Natural killer cell treated with Interleukin-12 subunit alpha and Interleukin-12 subunit beta and Interleukin-15 and Interleukin-18, amount 100 ng/mL, for 72 hours (primary cell): Measurements from ENCODE around the gene TPO. TPM values are rescaled to one million over a fixed set of nuclear protein-coding genes. Genes with fewer than 3 reads are reported as not detected.

ENCODE experiments used
- ATAC-seq, 2 donors: fragments of 150-1000 bp; cut with Tn5 transposase in 1 of 2; sonication (Bioruptor Pico), chemical (Tn5 transposase) in 1 of 2; 2 replicates each; pipeline ENCODE4 v1.10.0; 2021
- DNase-seq: peaks from one replicate; pipeline ENCODE4 v3.0.0; 2022; ENCODE audit warnings: low spot score
- H3K27ac Mint-ChIP-seq, 2 donors: 1 replicate in 1 of 2; 2 replicates in 1 of 2; pipeline ENCODE4 v1.8.0; 2022; ENCODE audit warnings: mixed read lengths in 2 of 2, mild to moderate bottlenecking in 1 of 2, moderate library complexity in 1 of 2
- H3K27me3 Mint-ChIP-seq, 2 donors: 1 replicate in 1 of 2; 2 replicates in 1 of 2; pipeline ENCODE4 v1.8.0; 2022; ENCODE audit warnings: mixed read lengths in 2 of 2
- H3K36me3 Mint-ChIP-seq: one replicate; pipeline ENCODE4 v1.8.0; 2022; ENCODE audit warnings: mixed read lengths
- H3K4me1 Mint-ChIP-seq, 2 donors: 1 replicate in 1 of 2; 2 replicates in 1 of 2; pipeline ENCODE4 v1.8.0; 2022; ENCODE audit warnings: low read depth in 2 of 2, mixed read lengths in 2 of 2, mild to moderate bottlenecking in 1 of 2
- H3K4me3 Mint-ChIP-seq: one replicate; pipeline ENCODE4 v1.8.0; 2022; ENCODE audit warnings: mixed read lengths
- H3K9me3 Mint-ChIP-seq: 2 replicates; pipeline ENCODE4 v1.8.0; 2022; ENCODE audit warnings: mixed read lengths
- total RNA-seq, 2 donors: library from RNA; stranded (reverse); gene quantifications; one replicate each; pipeline ENCODE4 v1.2.3, GENCODE V29; 2022

The TPO gene
- total RNA-seq, 2 donors from 2014 or later = not detected

GRCh38 chr2:1499033-1499795, 86.0 kb downstream of the TPO start:
- Mint-ChIP-seq H3K27ac (no peak overlapping the region), H3K27me3 (no peaks in the 10 kb centered on the region), H3K4me1 (no peaks in the 10 kb centered on the region), H3K36me3 (no peaks in the 10 kb centered on the region), H3K4me3 (no peak overlapping the region), H3K9me3 (no peaks in the 10 kb centered on the region)
- ATAC-seq (no peak), DNase-seq (no peak)

- DNase-seq = no peak
- no peak for ATAC-seq
- Mint-ChIP-seq H3K4me1 (no peaks in the 10 kb centered on the region), H3K27ac (no peak overlapping the region), H3K27me3 (no peaks in the 10 kb centered on the region), H3K9me3 (no peaks in the 10 kb centered on the region), H3K36me3 (no peaks in the 10 kb centered on the region), H3K4me3 (no peak overlapping the region)
Observed at GRCh38 chr2:1501038-1501851, 88.0 kb downstream of the TPO start.

- H3K36me3 Mint-ChIP-seq = no peaks in the 10 kb centered on the region
- ATAC-seq (no peak), DNase-seq (no peak)
- no peaks in the 10 kb centered on the region for H3K4me1 Mint-ChIP-seq
- no peaks in the 10 kb centered on the region for H3K27me3 Mint-ChIP-seq
- no peaks in the 10 kb centered on the region for H3K9me3 Mint-ChIP-seq
- H3K27ac Mint-ChIP-seq = no peak overlapping the region
- H3K4me3 Mint-ChIP-seq = no peak overlapping the region
Observed at GRCh38 chr2:1501991-1502390, 88.7 kb downstream of the TPO start.

- Mint-ChIP-seq H3K4me3 (no peak overlapping the region), H3K4me1 (no peaks in the 10 kb centered on the region)
Observed at GRCh38 chr2:1502891-1503304, 89.6 kb downstream of the TPO start.

GRCh38 chr2:1503471-1504310, 90.4 kb downstream of the TPO start:
- H3K9me3 Mint-ChIP-seq = no peaks in the 10 kb centered on the region
- H3K27me3 Mint-ChIP-seq = peaks cover 0 to under 1% of the 10 kb centered on the region in 2 donors

More at GRCh38 chr2:1502891-1503304, 89.6 kb downstream of the TPO start:
- no peaks in the 10 kb centered on the region for H3K9me3 Mint-ChIP-seq
- peak; percentile 33 to 37 for ATAC-seq
- no peaks in the 10 kb centered on the region for H3K36me3 Mint-ChIP-seq
- no peak overlapping the region for H3K27ac Mint-ChIP-seq
- no peaks in the 10 kb centered on the region for H3K27me3 Mint-ChIP-seq
- DNase-seq = no peak

GRCh38 chr2:1504311-1504750, 91.1 kb downstream of the TPO start:
- Mint-ChIP-seq H3K36me3 (no peaks in the 10 kb centered on the region), H3K9me3 (no peaks in the 10 kb centered on the region), H3K27ac (no peak overlapping the region), H3K4me1 (peaks cover 0 to 6% of the 10 kb centered on the region in 2 donors), H3K27me3 (peaks cover 0 to 7% of the 10 kb centered on the region in 2 donors), H3K4me3 (no peak overlapping the region)
- ATAC-seq (peak in 1 of 2 donors; percentile 20), DNase-seq (no peak)

More at GRCh38 chr2:1503471-1504310, 90.4 kb downstream of the TPO start:
- H3K27ac Mint-ChIP-seq = no peak overlapping the region
- H3K4me1 Mint-ChIP-seq = no peaks in the 10 kb centered on the region
- DNase-seq (no peak), ATAC-seq (no peak)
- no peak overlapping the region for H3K4me3 Mint-ChIP-seq
- H3K36me3 Mint-ChIP-seq = no peaks in the 10 kb centered on the region

- no peak overlapping the region for H3K27ac Mint-ChIP-seq
- DNase-seq = peak; percentile 59
- H3K9me3 Mint-ChIP-seq = no peaks in the 10 kb centered on the region
- H3K4me1 Mint-ChIP-seq = peaks cover 5 to 13% of the 10 kb centered on the region in 2 donors
- H3K4me3 Mint-ChIP-seq = no peak overlapping the region
- ATAC-seq = peak in 1 of 2 donors; percentile 45
- peaks cover 5 to 14% of the 10 kb centered on the region in 2 donors for H3K27me3 Mint-ChIP-seq
- H3K36me3 Mint-ChIP-seq = no peaks in the 10 kb centered on the region
Observed at GRCh38 chr2:1505031-1505441, 91.8 kb downstream of the TPO start.

- peaks cover 5 to 14% of the 10 kb centered on the region in 2 donors for H3K4me1 Mint-ChIP-seq
- no peak for ATAC-seq
- no peaks in the 10 kb centered on the region for H3K36me3 Mint-ChIP-seq
Observed at GRCh38 chr2:1509271-1510065, 96.2 kb downstream of the TPO start.

GRCh38 chr2:1510176-1510575, 96.9 kb downstream of the TPO start:
- DNase-seq (no peak), ATAC-seq (no peak)
- Mint-ChIP-seq H3K27ac (no peak overlapping the region), H3K27me3 (peaks cover 5 to 17% of the 10 kb centered on the region in 2 donors), H3K4me1 (peaks cover 5 to 14% of the 10 kb centered on the region in 2 donors), H3K4me3 (no peak overlapping the region), H3K9me3 (no peaks in the 10 kb centered on the region), H3K36me3 (no peaks in the 10 kb centered on the region)

More at GRCh38 chr2:1509271-1510065, 96.2 kb downstream of the TPO start:
- peaks cover 5 to 17% of the 10 kb centered on the region in 2 donors for H3K27me3 Mint-ChIP-seq
- H3K4me3 Mint-ChIP-seq = peak overlapping the region; percentile 6
- no peak overlapping the region for H3K27ac Mint-ChIP-seq
- no peak for DNase-seq
- H3K9me3 Mint-ChIP-seq = no peaks in the 10 kb centered on the region

GRCh38 chr2:1511455-1511854, 98.2 kb downstream of the TPO start:
- ATAC-seq (no peak), DNase-seq (no peak)
- peaks cover 5 to 17% of the 10 kb centered on the region in 2 donors for H3K27me3 Mint-ChIP-seq
- peaks cover 5 to 14% of the 10 kb centered on the region in 2 donors for H3K4me1 Mint-ChIP-seq
- no peak overlapping the region for H3K4me3 Mint-ChIP-seq
- no peak overlapping the region for H3K27ac Mint-ChIP-seq
- H3K9me3 Mint-ChIP-seq = no peaks in the 10 kb centered on the region
- no peaks in the 10 kb centered on the region for H3K36me3 Mint-ChIP-seq

- Mint-ChIP-seq H3K27me3 (peaks cover 5 to 17% of the 10 kb centered on the region in 2 donors), H3K27ac (no peak overlapping the region), H3K36me3 (no peaks in the 10 kb centered on the region), H3K4me3 (no peak overlapping the region), H3K4me1 (peaks cover 5 to 14% of the 10 kb centered on the region in 2 donors), H3K9me3 (no peaks in the 10 kb centered on the region)
- ATAC-seq (no peak), DNase-seq (no peak)
Observed at GRCh38 chr2:1512321-1513289, 99.3 kb downstream of the TPO start.
